NCI-H1048 (cell line): ENCODE data around the gene CTNNA2.

Experiments
- DNase-seq: peaks from one replicate; lab custom pipeline; 2025; lab: John Stamatoyannopoulos, UW

CTNNA2 gene

GRCh38 chr2:79981316-79981715, 468.5 kb downstream of the CTNNA2 start:
- DNase-seq = no peak

- no peak for DNase-seq
Observed at GRCh38 chr2:79982445-79982844, 469.6 kb downstream of the CTNNA2 start.

- DNase-seq = no peak
Observed at GRCh38 chr2:79984476-79984875, 471.6 kb downstream of the CTNNA2 start.

GRCh38 chr2:79985145-79985544, 472.3 kb downstream of the CTNNA2 start:
- DNase-seq = no peak

GRCh38 chr2:79985571-79985970, 472.7 kb downstream of the CTNNA2 start:
- DNase-seq = no peak

GRCh38 chr2:79993144-79993543, 480.3 kb downstream of the CTNNA2 start:
- DNase-seq = no peak

GRCh38 chr2:79994161-79994560, 481.3 kb downstream of the CTNNA2 start:
- DNase-seq = no peak

GRCh38 chr2:79994965-79995364, 482.1 kb downstream of the CTNNA2 start:
- no peak for DNase-seq

GRCh38 chr2:79996709-79997108, 483.9 kb downstream of the CTNNA2 start:
- no peak for DNase-seq

GRCh38 chr2:80001701-80002101, 488.9 kb downstream of the CTNNA2 start:
- no peak for DNase-seq

- DNase-seq = no peak
Observed at GRCh38 chr2:80002112-80002511, 489.3 kb downstream of the CTNNA2 start.

GRCh38 chr2:80002568-80003157, 489.8 kb downstream of the CTNNA2 start:
- DNase-seq = no peak

- no peak for DNase-seq
Observed at GRCh38 chr2:80007777-80008503, 495.1 kb downstream of the CTNNA2 start.

GRCh38 chr2:80008596-80008995, 495.7 kb downstream of the CTNNA2 start:
- DNase-seq = no peak

- no peak for DNase-seq
Observed at GRCh38 chr2:80009211-80009610, 496.4 kb downstream of the CTNNA2 start.

GRCh38 chr2:80012061-80012460, 499.2 kb downstream of the CTNNA2 start:
- DNase-seq = no peak

GRCh38 chr2:80014637-80015036, 501.8 kb downstream of the CTNNA2 start:
- DNase-seq = no peak

GRCh38 chr2:80016171-80016570, 503.3 kb downstream of the CTNNA2 start:
- DNase-seq = no peak

GRCh38 chr2:80019571-80020460, 507.0 kb downstream of the CTNNA2 start:
- DNase-seq = no peak

- no peak for DNase-seq
Observed at GRCh38 chr2:80022018-80022417, 509.2 kb downstream of the CTNNA2 start.

GRCh38 chr2:80026040-80026729, 513.3 kb downstream of the CTNNA2 start:
- no peak for DNase-seq

- no peak for DNase-seq
Observed at GRCh38 chr2:80028051-80028450, 515.2 kb downstream of the CTNNA2 start.
